ENCODE measurements around the gene MBNL1.

DNA sequence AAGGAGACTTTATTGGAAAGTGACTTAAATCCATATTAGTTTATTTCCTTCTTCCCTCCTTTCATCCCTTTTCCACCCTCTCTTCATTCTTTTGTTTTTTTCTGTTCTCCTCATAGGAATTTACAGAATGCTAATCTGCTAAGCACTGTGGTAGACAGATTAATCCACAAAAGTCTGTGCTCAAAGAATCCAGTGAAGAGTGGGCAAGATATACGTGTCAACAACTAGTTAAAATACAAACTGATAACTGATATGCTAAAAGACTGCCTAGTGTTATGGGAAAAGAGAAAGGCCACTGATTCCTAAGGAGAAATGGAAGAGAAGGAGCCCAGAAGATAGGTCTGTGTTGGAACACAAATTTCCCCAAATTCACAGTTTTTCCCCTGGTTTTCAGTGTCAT lies 202.2 kb downstream of the MBNL1 start:
- TF ChIP-seq POLR2A (IDR thresholded peaks at IDR 0.05): no peak
- TF ChIP-seq, protein P1, sequence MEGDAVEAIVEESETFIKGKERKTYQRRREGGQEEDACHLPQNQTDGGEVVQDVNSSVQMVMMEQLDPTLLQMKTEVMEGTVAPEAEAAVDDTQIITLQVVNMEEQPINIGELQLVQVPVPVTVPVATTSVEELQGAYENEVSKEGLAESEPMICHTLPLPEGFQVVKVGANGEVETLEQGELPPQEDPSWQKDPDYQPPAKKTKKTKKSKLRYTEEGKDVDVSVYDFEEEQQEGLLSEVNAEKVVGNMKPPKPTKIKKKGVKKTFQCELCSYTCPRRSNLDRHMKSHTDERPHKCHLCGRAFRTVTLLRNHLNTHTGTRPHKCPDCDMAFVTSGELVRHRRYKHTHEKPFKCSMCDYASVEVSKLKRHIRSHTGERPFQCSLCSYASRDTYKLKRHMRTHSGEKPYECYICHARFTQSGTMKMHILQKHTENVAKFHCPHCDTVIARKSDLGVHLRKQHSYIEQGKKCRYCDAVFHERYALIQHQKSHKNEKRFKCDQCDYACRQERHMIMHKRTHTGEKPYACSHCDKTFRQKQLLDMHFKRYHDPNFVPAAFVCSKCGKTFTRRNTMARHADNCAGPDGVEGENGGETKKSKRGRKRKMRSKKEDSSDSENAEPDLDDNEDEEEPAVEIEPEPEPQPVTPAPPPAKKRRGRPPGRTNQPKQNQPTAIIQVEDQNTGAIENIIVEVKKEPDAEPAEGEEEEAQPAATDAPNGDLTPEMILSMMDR (IDR thresholded peaks at IDR 0.05): no peak

All from breast epithelium (tissue), 3 donors.